Panc1 (cell line): Measurements from ENCODE around the gene POU2F1.
"Not testable (repeated sequence)": the region's sequence is repeated elsewhere in the genome, so short reads cannot be mapped to it uniquely, and the experiment has no call there.

Experiments
- POLR2AphosphoS5 ChIP-seq: IDR thresholded peaks from 2 replicates; pipeline ENCODE4 v1.6.1; 2012; ENCODE audit warnings: mild to moderate bottlenecking, low read depth, low read length, moderate library complexity
- SIN3A ChIP-seq: IDR thresholded peaks from 2 replicates; pipeline ENCODE4 v1.6.1; 2012; ENCODE audit warnings: low read depth, mild to moderate bottlenecking, low read length, moderate library complexity, borderline replicate concordance; ENCODE audit not compliant: insufficient read depth
- TCF7L2 ChIP-seq: IDR thresholded peaks from 2 replicates; pipeline ENCODE4 v1.6.1; 2011; ENCODE audit warnings: mild to moderate bottlenecking, low read depth, low read length, inconsistent platforms
- TF ChIP-seq, protein P1 (sequence below): fragments of 450-650 bp; IDR thresholded peaks from 2 replicates; pipeline ENCODE4 v1.5.1; 2017; ENCODE audit warnings: mild to moderate bottlenecking
- TF ChIP-seq, protein P2 (sequence below), 2 experiments: IDR thresholded peaks; 2 replicates each; pipeline ENCODE4 v1.6.1; 2011 to 2012; ENCODE audit warnings: low read depth in 2 of 2, control low read depth in 1 of 2, low read length in 1 of 2, mild to moderate bottlenecking in 1 of 2, moderate library complexity in 1 of 2; ENCODE audit not compliant: insufficient read depth in 1 of 2

DNA sequence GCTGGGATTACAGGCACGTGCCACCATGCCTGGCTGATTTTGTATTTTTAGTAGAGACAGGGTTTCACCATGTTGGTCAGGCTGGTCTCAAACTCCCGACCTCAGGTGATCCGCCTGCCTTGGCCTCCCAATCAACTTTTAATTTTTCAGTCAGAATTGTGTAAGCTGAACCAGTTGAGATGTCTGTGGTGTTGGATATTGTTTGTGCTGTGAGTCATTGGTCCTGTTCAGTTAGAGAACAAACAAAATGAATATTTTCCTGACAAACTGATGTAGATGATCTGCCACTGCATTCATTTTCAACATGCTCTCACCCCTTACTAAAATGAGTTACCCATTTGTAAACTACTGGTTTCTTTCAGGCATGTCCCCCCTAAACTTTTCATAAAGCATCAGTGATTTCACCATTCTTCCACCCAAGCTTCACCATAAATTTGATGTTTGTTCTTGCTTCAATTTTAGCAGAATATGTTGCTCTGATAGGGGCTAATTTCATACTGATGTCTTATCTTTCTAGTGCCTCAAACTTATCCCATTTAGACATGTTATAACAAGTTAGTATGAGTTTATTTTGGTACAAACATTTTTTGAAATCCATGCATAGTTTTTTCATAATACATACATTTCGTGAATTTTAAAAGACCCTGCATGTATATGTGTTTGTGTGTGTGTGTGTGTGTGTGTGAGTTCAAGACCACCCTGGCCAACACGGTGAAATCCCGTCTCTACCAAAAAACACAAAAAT, 15.2 kb upstream of the POU2F1 start:
- TF ChIP-seq, protein P1, sequence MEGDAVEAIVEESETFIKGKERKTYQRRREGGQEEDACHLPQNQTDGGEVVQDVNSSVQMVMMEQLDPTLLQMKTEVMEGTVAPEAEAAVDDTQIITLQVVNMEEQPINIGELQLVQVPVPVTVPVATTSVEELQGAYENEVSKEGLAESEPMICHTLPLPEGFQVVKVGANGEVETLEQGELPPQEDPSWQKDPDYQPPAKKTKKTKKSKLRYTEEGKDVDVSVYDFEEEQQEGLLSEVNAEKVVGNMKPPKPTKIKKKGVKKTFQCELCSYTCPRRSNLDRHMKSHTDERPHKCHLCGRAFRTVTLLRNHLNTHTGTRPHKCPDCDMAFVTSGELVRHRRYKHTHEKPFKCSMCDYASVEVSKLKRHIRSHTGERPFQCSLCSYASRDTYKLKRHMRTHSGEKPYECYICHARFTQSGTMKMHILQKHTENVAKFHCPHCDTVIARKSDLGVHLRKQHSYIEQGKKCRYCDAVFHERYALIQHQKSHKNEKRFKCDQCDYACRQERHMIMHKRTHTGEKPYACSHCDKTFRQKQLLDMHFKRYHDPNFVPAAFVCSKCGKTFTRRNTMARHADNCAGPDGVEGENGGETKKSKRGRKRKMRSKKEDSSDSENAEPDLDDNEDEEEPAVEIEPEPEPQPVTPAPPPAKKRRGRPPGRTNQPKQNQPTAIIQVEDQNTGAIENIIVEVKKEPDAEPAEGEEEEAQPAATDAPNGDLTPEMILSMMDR = not testable (repeated sequence)
- TF ChIP-seq SIN3A, POLR2AphosphoS5, TCF7L2: not testable (repeated sequence)
- TF ChIP-seq, protein P2, sequence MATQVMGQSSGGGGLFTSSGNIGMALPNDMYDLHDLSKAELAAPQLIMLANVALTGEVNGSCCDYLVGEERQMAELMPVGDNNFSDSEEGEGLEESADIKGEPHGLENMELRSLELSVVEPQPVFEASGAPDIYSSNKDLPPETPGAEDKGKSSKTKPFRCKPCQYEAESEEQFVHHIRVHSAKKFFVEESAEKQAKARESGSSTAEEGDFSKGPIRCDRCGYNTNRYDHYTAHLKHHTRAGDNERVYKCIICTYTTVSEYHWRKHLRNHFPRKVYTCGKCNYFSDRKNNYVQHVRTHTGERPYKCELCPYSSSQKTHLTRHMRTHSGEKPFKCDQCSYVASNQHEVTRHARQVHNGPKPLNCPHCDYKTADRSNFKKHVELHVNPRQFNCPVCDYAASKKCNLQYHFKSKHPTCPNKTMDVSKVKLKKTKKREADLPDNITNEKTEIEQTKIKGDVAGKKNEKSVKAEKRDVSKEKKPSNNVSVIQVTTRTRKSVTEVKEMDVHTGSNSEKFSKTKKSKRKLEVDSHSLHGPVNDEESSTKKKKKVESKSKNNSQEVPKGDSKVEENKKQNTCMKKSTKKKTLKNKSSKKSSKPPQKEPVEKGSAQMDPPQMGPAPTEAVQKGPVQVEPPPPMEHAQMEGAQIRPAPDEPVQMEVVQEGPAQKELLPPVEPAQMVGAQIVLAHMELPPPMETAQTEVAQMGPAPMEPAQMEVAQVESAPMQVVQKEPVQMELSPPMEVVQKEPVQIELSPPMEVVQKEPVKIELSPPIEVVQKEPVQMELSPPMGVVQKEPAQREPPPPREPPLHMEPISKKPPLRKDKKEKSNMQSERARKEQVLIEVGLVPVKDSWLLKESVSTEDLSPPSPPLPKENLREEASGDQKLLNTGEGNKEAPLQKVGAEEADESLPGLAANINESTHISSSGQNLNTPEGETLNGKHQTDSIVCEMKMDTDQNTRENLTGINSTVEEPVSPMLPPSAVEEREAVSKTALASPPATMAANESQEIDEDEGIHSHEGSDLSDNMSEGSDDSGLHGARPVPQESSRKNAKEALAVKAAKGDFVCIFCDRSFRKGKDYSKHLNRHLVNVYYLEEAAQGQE (IDR thresholded peaks at IDR 0.05; ENCODE audit: insufficient read depth in 1 of 2, low read depth in 2 of 2, low read length in 1 of 2) = not testable (repeated sequence)
